Thymus (tissue), 11 donors: Measurements from ENCODE around the gene TMX1. TPM values are rescaled to one million over a fixed set of nuclear protein-coding genes. Genes with fewer than 3 reads are reported as not detected.
A peak's percentile ranks its signal among the peaks of the same experiment; 100 is the strongest.
"Not testable (repeated sequence)": the region's sequence is repeated elsewhere in the genome, so short reads cannot be mapped to it uniquely, and the experiment has no call there.

Source experiments
- DNase-seq, 9 donors: peaks; one replicate each; pipeline ENCODE4 v3.0.0-alpha.2; 2013; ENCODE audit warnings: low spot score in 9 of 9, low read depth in 6 of 9, missing footprints in 1 of 9
- H3K27ac ChIP-seq, 2 donors: one replicate each; pipeline ENCODE4 v1.5.1; 2013; ENCODE audit warnings: control low read depth in 1 of 2, low read depth in 1 of 2, low read length in 1 of 2, mild to moderate bottlenecking in 1 of 2, moderate library complexity in 1 of 2
- H3K27me3 ChIP-seq, 2 donors: one replicate each; pipeline ENCODE4 v1.5.1; 2013; ENCODE audit warnings: low read length in 1 of 2; ENCODE audit not compliant: control insufficient read depth in 2 of 2, insufficient read depth in 1 of 2
- H3K36me3 ChIP-seq, 2 donors: one replicate each; pipeline ENCODE4 v1.5.1; 2013; ENCODE audit warnings: low read length in 1 of 2, mild to moderate bottlenecking in 1 of 2, moderate library complexity in 1 of 2; ENCODE audit not compliant: control insufficient read depth in 2 of 2, insufficient read depth in 2 of 2
- H3K4me1 ChIP-seq, 2 donors: one replicate each; pipeline ENCODE4 v1.5.1; 2013; ENCODE audit warnings: low read length in 2 of 2; ENCODE audit not compliant: control insufficient read depth in 2 of 2, insufficient read depth in 2 of 2
- H3K4me3 ChIP-seq, 2 donors: one replicate each; pipeline ENCODE4 v1.5.1; 2013; ENCODE audit warnings: low read length in 2 of 2, control low read depth in 1 of 2, mild to moderate bottlenecking in 1 of 2
- H3K9me3 ChIP-seq, 2 donors: one replicate each; pipeline ENCODE4 v1.5.1; 2013; ENCODE audit warnings: low read length in 1 of 2, mild to moderate bottlenecking in 1 of 2; ENCODE audit not compliant: control insufficient read depth in 2 of 2, insufficient read depth in 1 of 2
- WGBS: extraction: QIAGEN DNeasy Blood & Tissue Kit; methylation state at CpG from one replicate; pipeline ENCODE4 v1.1.7; 2013; 5-methylcytosine and 5-hydroxymethylcytosine counted together
- polyA plus RNA-seq: library from polyadenylated mRNA; stranded (reverse); fragments of 200-250 nt; gene quantifications from one replicate; pipeline ENCODE4 v1.2.3, GENCODE V29; 2013
- total RNA-seq: library from RNA; stranded (reverse); fragments of 120-200 nt; gene quantifications from one replicate; pipeline ENCODE4 v1.2.4, GENCODE V29; 2013
- donor health status: healthy.

Gene TMX1
- total and polyA plus RNA-seq, 2 donors = 14.1 to 43.2 TPM

GRCh38 chr14:51208982-51209381 lies 31.1 kb upstream of the TMX1 start:
- Histone ChIP-seq H3K36me3 (no peaks in the 10 kb centered on the region), H3K4me3 (no peak overlapping the region), H3K4me1 (no peaks in the 10 kb centered on the region), H3K27ac (no peak overlapping the region), H3K9me3 (no peaks in the 10 kb centered on the region), H3K27me3 (no peaks in the 10 kb centered on the region)
- DNase-seq = no peak
- 100% methylated on average over 1 of the region's 1 CpG for WGBS

GRCh38 chr14:51209457-51209856 lies 30.6 kb upstream of the TMX1 start:
- Histone ChIP-seq H3K4me3 (no peak overlapping the region), H3K36me3 (no peaks in the 10 kb centered on the region), H3K27ac (no peak overlapping the region), H3K4me1 (no peaks in the 10 kb centered on the region), H3K27me3 (no peaks in the 10 kb centered on the region), H3K9me3 (no peaks in the 10 kb centered on the region)
- WGBS = 61% methylated on average over 1 of the region's 1 CpG
- no peak for DNase-seq

GRCh38 chr14:51210594-51210993 lies 29.5 kb upstream of the TMX1 start:
- Histone ChIP-seq H3K36me3 (no peaks in the 10 kb centered on the region), H3K27ac (no peak overlapping the region), H3K27me3 (no peaks in the 10 kb centered on the region), H3K4me1 (no peaks in the 10 kb centered on the region), H3K9me3 (no peaks in the 10 kb centered on the region), H3K4me3 (no peak overlapping the region)
- WGBS = 96% methylated on average over 1 of the region's 1 CpG
- no peak for DNase-seq

- Histone ChIP-seq H3K4me3 (no peak overlapping the region), H3K4me1 (no peaks in the 10 kb centered on the region)
- DNase-seq = no peak
Measured at GRCh38 chr14:51211149-51211548, 28.9 kb upstream of the TMX1 start.

GRCh38 chr14:51216602-51217001 lies 23.4 kb upstream of the TMX1 start:
- 97% methylated on average over 1 of the region's 1 CpG for WGBS
- DNase-seq = no peak
- no peaks in the 10 kb centered on the region for H3K36me3 ChIP-seq
- H3K9me3 ChIP-seq = no peaks in the 10 kb centered on the region
- no peaks in the 10 kb centered on the region for H3K4me1 ChIP-seq
- H3K27ac ChIP-seq = no peak overlapping the region
- H3K27me3 ChIP-seq = no peaks in the 10 kb centered on the region
- no peak overlapping the region for H3K4me3 ChIP-seq

More at GRCh38 chr14:51211149-51211548, 28.9 kb upstream of the TMX1 start:
- Histone ChIP-seq H3K9me3 (no peaks in the 10 kb centered on the region), H3K27ac (no peak overlapping the region), H3K27me3 (no peaks in the 10 kb centered on the region), H3K36me3 (no peaks in the 10 kb centered on the region)

- Histone ChIP-seq H3K27ac (no peak overlapping the region), H3K9me3 (peaks cover 0 to 9% of the 10 kb centered on the region in 2 donors), H3K27me3 (no peaks in the 10 kb centered on the region), H3K4me1 (no peaks in the 10 kb centered on the region), H3K36me3 (no peaks in the 10 kb centered on the region), H3K4me3 (no peak overlapping the region)
- peak in 1 of 9 donors; percentile 48 for DNase-seq
- WGBS = 77% methylated on average over 7 of the region's 7 CpGs
Measured at GRCh38 chr14:51219473-51220448, 20.3 kb upstream of the TMX1 start.

- WGBS = 93% methylated on average over 1 of the region's 1 CpG
- not testable (repeated sequence) for DNase-seq, H3K4me1 ChIP-seq, H3K27ac ChIP-seq, H3K36me3 ChIP-seq, H3K4me3 ChIP-seq, H3K9me3 ChIP-seq, H3K27me3 ChIP-seq
Measured at GRCh38 chr14:51223463-51223862, 16.6 kb upstream of the TMX1 start.

GRCh38 chr14:51224551-51224950 lies 15.5 kb upstream of the TMX1 start:
- Histone ChIP-seq H3K27ac (no peak overlapping the region), H3K9me3 (peaks cover 0 to 9% of the 10 kb centered on the region in 2 donors), H3K27me3 (no peaks in the 10 kb centered on the region), H3K4me1 (no peaks in the 10 kb centered on the region), H3K4me3 (no peak overlapping the region), H3K36me3 (no peaks in the 10 kb centered on the region)
- DNase-seq = no peak
- WGBS = 96% methylated on average over 1 of the region's 1 CpG

- Histone ChIP-seq H3K27me3 (no peaks in the 10 kb centered on the region), H3K27ac (no peak overlapping the region), H3K4me1 (no peaks in the 10 kb centered on the region), H3K4me3 (no peak overlapping the region), H3K36me3 (no peaks in the 10 kb centered on the region), H3K9me3 (peaks cover 0 to 9% of the 10 kb centered on the region in 2 donors)
- 95% methylated on average over 2 of the region's 2 CpGs for WGBS
- DNase-seq = no peak
Measured at GRCh38 chr14:51225751-51226150, 14.3 kb upstream of the TMX1 start.
